IMR-90 (cell line): Measurements from ENCODE around the gene DAPK3. TPM values are rescaled to one million over a fixed set of nuclear protein-coding genes. Genes with fewer than 3 reads are reported as not detected.

Source experiments
- ATAC-seq: fragments of 200-7000 bp; cut with Tn5 transposase; 2 replicates; pipeline ENCODE4 v1.9.1; 2020; ENCODE audit warnings: low read depth, mild to moderate bottlenecking, moderate library complexity
- BruUV-seq: library from RNA; stranded (reverse); fragments of 400-500 nt; replicated peaks from 2 replicates; lab custom pipeline; 2021; lab: Mats Ljungman, UMichigan
- CTCF ChIA-PET: fragments of 300-600 bp; formaldehyde crosslinking; extraction: SDS; loops from one replicate; lab custom pipeline; 2021; ENCODE audit warnings: antibody characterized with exemption; lab: Yijun Ruan, JAX
- POLR2A ChIA-PET: fragments of 300-600 bp; sonication (Branson Sonifier 250); formaldehyde crosslinking; loops from one replicate; lab custom pipeline; 2022; ENCODE audit warnings: antibody characterized with exemption; ENCODE audit not compliant: unreplicated experiment; lab: Charles Lee
- DNase-seq: peaks from one replicate; pipeline ENCODE4 v3.0.0; 2013
- H2AFZ ChIP-seq: replicated peaks from 2 replicates; pipeline ENCODE3; 2013; ENCODE audit warnings: low read length, mild to moderate bottlenecking; ENCODE audit not compliant: poor library complexity
- H2AK5ac ChIP-seq: 2 replicates; pipeline ENCODE4 v1.6.1; 2013; ENCODE audit warnings: low read depth, low read length, inconsistent platforms
- H2AK9ac ChIP-seq: replicated peaks from 2 replicates; pipeline ENCODE3; 2013; ENCODE audit warnings: mild to moderate bottlenecking, low read depth, low read length, moderate library complexity; ENCODE audit not compliant: poor library complexity
- H2BK120ac ChIP-seq: 2 replicates; pipeline ENCODE4 v1.6.1; 2013; ENCODE audit warnings: low read depth, low read length, inconsistent platforms
- H2BK15ac ChIP-seq: 3 replicates; pipeline ENCODE4 v1.6.1; 2013; ENCODE audit warnings: low read depth, low read length, inconsistent platforms
- H2BK20ac ChIP-seq: 2 replicates; pipeline ENCODE4 v1.6.1; 2013; ENCODE audit warnings: low read depth, mild to moderate bottlenecking, inconsistent platforms, low read length, moderate library complexity
- H2BK5ac ChIP-seq: 2 replicates; pipeline ENCODE4 v1.6.1; 2013; ENCODE audit warnings: mild to moderate bottlenecking, low read depth, low read length, inconsistent platforms; ENCODE audit not compliant: poor library complexity, severe bottlenecking
- H3K14ac ChIP-seq: replicated peaks from 2 replicates; pipeline ENCODE4 v1.6.1; 2013; ENCODE audit warnings: low read depth, low read length, inconsistent platforms
- H3K18ac ChIP-seq: 2 replicates; pipeline ENCODE4 v1.6.1; 2013; ENCODE audit warnings: low read depth, low read length, control low read depth
- H3K23ac ChIP-seq: 2 replicates; pipeline ENCODE4 v1.6.1; 2013; ENCODE audit warnings: low read depth, low read length, inconsistent platforms
- H3K27ac ChIP-seq: 2 replicates; pipeline ENCODE4 v1.5.1; 2013; ENCODE audit warnings: mild to moderate bottlenecking, control low read depth, low read length; ENCODE audit not compliant: insufficient read depth
- H3K27me3 ChIP-seq: 2 replicates; pipeline ENCODE4 v1.6.1; 2013; ENCODE audit warnings: low read length; ENCODE audit not compliant: control insufficient read depth, insufficient read depth
- H3K36me3 ChIP-seq: 2 replicates; pipeline ENCODE4 v1.6.1; 2013; ENCODE audit warnings: low read length, mixed read lengths; ENCODE audit not compliant: control insufficient read depth, insufficient read depth
- H3K4ac ChIP-seq: 2 replicates; pipeline ENCODE4 v1.6.1; 2013; ENCODE audit warnings: low read depth, low read length, inconsistent platforms
- H3K4me1 ChIP-seq: 2 replicates; pipeline ENCODE4 v1.6.1; 2013; ENCODE audit warnings: low read length, mixed read lengths; ENCODE audit not compliant: control insufficient read depth, insufficient read depth
- H3K4me2 ChIP-seq: 2 replicates; pipeline ENCODE4 v1.6.1; 2013; ENCODE audit warnings: low read depth, mild to moderate bottlenecking, control low read depth, low read length, moderate library complexity
- H3K4me3 ChIP-seq: 2 replicates; pipeline ENCODE4 v1.5.1; 2013; ENCODE audit warnings: low read depth, mild to moderate bottlenecking, control low read depth, low read length, moderate library complexity; ENCODE audit not compliant: insufficient read depth
- H3K56ac ChIP-seq: 2 replicates; pipeline ENCODE4 v1.6.1; 2013; ENCODE audit warnings: low read length, inconsistent platforms; ENCODE audit not compliant: insufficient read depth; ENCODE audit errors: extremely low read depth
- H3K79me1 ChIP-seq, 2 experiments: 2 replicates each; pipeline ENCODE4 v1.6.1; 2013; ENCODE audit warnings: low read length in 2 of 2, inconsistent platforms in 1 of 2, low read depth in 1 of 2
- H3K9ac ChIP-seq: 2 replicates; pipeline ENCODE4 v1.6.1; 2013; ENCODE audit warnings: low read depth, low read length, control low read depth
- H3K9me1 ChIP-seq: 2 replicates; pipeline ENCODE4 v1.6.1; 2013; ENCODE audit warnings: low read length, inconsistent platforms; ENCODE audit not compliant: insufficient read depth
- H3K9me3 ChIP-seq: 2 replicates; pipeline ENCODE4 v1.6.1; 2013; ENCODE audit warnings: low read length; ENCODE audit not compliant: control insufficient read depth, insufficient read depth
- H4K20me1 ChIP-seq: 2 replicates; pipeline ENCODE4 v1.6.1; 2013; ENCODE audit warnings: low read length, inconsistent platforms; ENCODE audit not compliant: insufficient read depth
- H4K5ac ChIP-seq: 2 replicates; pipeline ENCODE4 v1.6.1; 2013; ENCODE audit warnings: mild to moderate bottlenecking, low read depth, low read length, control low read depth
- H4K8ac ChIP-seq, 2 experiments: 2 replicates each; pipeline ENCODE4 v1.6.1; 2013; ENCODE audit warnings: low read depth in 2 of 2, low read length in 2 of 2, control low read depth in 1 of 2, inconsistent platforms in 1 of 2
- H4K91ac ChIP-seq: 2 replicates; pipeline ENCODE4 v1.6.1; 2013; ENCODE audit warnings: low read depth, low read length, inconsistent platforms; ENCODE audit not compliant: insufficient read depth
- CEBPB ChIP-seq: IDR thresholded peaks from 2 replicates; pipeline ENCODE4 v1.6.1; 2012; ENCODE audit warnings: low read depth, low read length, improper control_type of control experiment
- CHD1 ChIP-seq: IDR thresholded peaks from 2 replicates; pipeline ENCODE4 v1.6.1; 2012; ENCODE audit warnings: low read depth, low read length, improper control_type of control experiment
- CTCF ChIP-seq: conservative IDR thresholded peaks from 2 replicates; pipeline ENCODE4 v1.5.1; 2012; ENCODE audit warnings: mild to moderate bottlenecking, low read depth, low read length, improper control_type of control experiment
- ELK1 ChIP-seq: fragments of 150-350 bp; IDR thresholded peaks from 2 replicates; pipeline ENCODE4 v1.6.1; 2016; ENCODE audit warnings: low read depth, mild to moderate bottlenecking, low read length, moderate library complexity, borderline replicate concordance
- FOS ChIP-seq: fragments of 150-350 bp; IDR thresholded peaks from 2 replicates; pipeline ENCODE4 v1.6.1; 2016; ENCODE audit warnings: low read depth, low read length
- MAFK ChIP-seq: IDR thresholded peaks from 2 replicates; pipeline ENCODE4 v1.6.1; 2012; ENCODE audit warnings: low read depth, low read length, improper control_type of control experiment
- MAZ ChIP-seq: IDR thresholded peaks from 2 replicates; pipeline ENCODE4 v1.6.1; 2012; ENCODE audit warnings: low read depth, mild to moderate bottlenecking, low read length, improper control_type of control experiment, moderate library complexity, borderline replicate concordance
- NFE2L2 ChIP-seq: fragments of 150-350 bp; IDR thresholded peaks from 2 replicates; pipeline ENCODE4 v1.6.1; 2016; ENCODE audit warnings: low read depth, mild to moderate bottlenecking, low read length
- RAD21 ChIP-seq: IDR thresholded peaks from 2 replicates; pipeline ENCODE4 v1.6.1; 2012; ENCODE audit warnings: low read length, improper control_type of control experiment
- RFX5 ChIP-seq: IDR thresholded peaks from 2 replicates; pipeline ENCODE4 v1.8.0; 2012; ENCODE audit warnings: low read depth, mild to moderate bottlenecking, low read length, moderate library complexity
- SMC3 ChIP-seq: fragments of 150-350 bp; IDR thresholded peaks from 2 replicates; pipeline ENCODE4 v1.6.1; 2016; ENCODE audit warnings: low read depth, mild to moderate bottlenecking, antibody characterized with exemption, low read length, moderate library complexity
- WGBS, 2 experiments: methylation state at CpG; one replicate each; pipeline versions ENCODE4 v1.1.5 to v1.1.7; 2013; ENCODE audit warnings: missing lambda C conversion rate in 2 of 2; ENCODE audit not compliant: insufficient read length in 1 of 2; ENCODE audit errors: extremely low coverage in 2 of 2; 5-methylcytosine and 5-hydroxymethylcytosine counted together
- dilution Hi-C: fragments of 300-500 bp; cut with HindIII; formaldehyde crosslinking; loops from one replicate; pipeline ENCODE4 v1.14.3; 2018; ENCODE audit warnings: low sequenced_read_pairs; ENCODE audit not compliant: unreplicated experiment
- in situ Hi-C: fragments of 300-500 bp; cut with MboI; formaldehyde crosslinking; loops from 3 replicates; pipeline ENCODE4 v1.14.3; 2019; ENCODE audit warnings: low sequenced_read_pairs, inconsistent platforms, mixed read lengths
- intact Hi-C: fragments of 100-400 bp; cut with micrococcal nuclease; formaldehyde crosslinking; loops from 2 replicates; pipeline ENCODE4 v1.10.0; 2022
- polyA plus RNA-seq, 3 experiments: library from polyadenylated mRNA; depleted of rRNA; stranded (reverse); fragments of >200 nt; gene quantifications; 2 replicates each; pipeline ENCODE4 v1.2.3, GENCODE V29; 2012; ENCODE audit warnings: low replicate concordance in 1 of 3
- total RNA-seq: library from RNA; depleted of rRNA; stranded (reverse); fragments of >200 nt; gene quantifications from 2 replicates; pipeline ENCODE4 v1.2.3, GENCODE V29; 2012

DAPK3 gene
- total and polyA plus RNA-seq, 2 of the 4 experiments (the other 2 are of a cell fraction): 145 to 188 TPM

- TF ChIP-seq CTCF: no peak
Measured at GRCh38 chr19:4019578-4019977, 48.7 kb upstream of the DAPK3 start (continued).

- Histone ChIP-seq H2BK5ac (no peak overlapping the region), H3K23ac (no peak overlapping the region), H3K14ac (no peak overlapping the region), H2AK9ac (no peak overlapping the region), H3K9ac (no peak overlapping the region), H4K8ac (no peak overlapping the region), H3K56ac (no peak overlapping the region), H4K91ac (no peak overlapping the region), H3K79me1 (peaks cover 15 to 82% of the 10 kb centered on the region in 2 experiments), H2AK5ac (no peak overlapping the region), H3K27me3 (no peaks in the 10 kb centered on the region), H4K20me1 (peaks cover 64% of the 10 kb centered on the region), H2BK20ac (no peak overlapping the region), H4K5ac (no peak overlapping the region), H3K4me1 (no peaks in the 10 kb centered on the region), H3K18ac (no peak overlapping the region), H3K9me1 (no peaks in the 10 kb centered on the region), H3K4me2 (no peak overlapping the region), H3K27ac (no peak overlapping the region), H3K36me3 (peaks cover 39% of the 10 kb centered on the region), H2AFZ (no peak overlapping the region), H3K9me3 (no peaks in the 10 kb centered on the region; the same call in 1 of the 2 replicates), H3K4ac (no peak overlapping the region), H2BK15ac (no peak overlapping the region), H2BK120ac (no peak overlapping the region), H3K4me3 (no peak overlapping the region)
- CTCF ChIA-PET: no interaction called here
- WGBS, 2 experiments: 100% methylated on average over 2 of the region's 19 CpGs; no CpG with 5 or more reads in 1 of the 2 experiments
- in situ Hi-C loops (no loop called here), intact Hi-C loops (no loop called here), dilution Hi-C loops (no loop called here)
- no TSS peak for BruUV-seq
- ATAC-seq (no peak), DNase-seq (no peak)
- POLR2A ChIA-PET: no interaction called here
- no peak for TF ChIP-seq SMC3
- no peak for TF ChIP-seq ELK1
- TF ChIP-seq CHD1: no peak
- TF ChIP-seq RFX5: no peak
- no peak for TF ChIP-seq MAZ
- no peak for TF ChIP-seq NFE2L2
- no peak for TF ChIP-seq FOS
- no peak for TF ChIP-seq CEBPB
- no peak for TF ChIP-seq RAD21
- no peak for TF ChIP-seq MAFK
- TF ChIP-seq CTCF: no peak
Measured at GRCh38 chr19:4018775-4019504, 48.0 kb upstream of the DAPK3 start.
